OCI-M2 (cell line): ENCODE results near the gene PPARGC1A.

Experiments used
- DNase-seq: peaks from one replicate; lab custom pipeline; 2025; ENCODE audit not compliant: unreplicated experiment; lab: John Stamatoyannopoulos, UW

Gene PPARGC1A

DNA sequence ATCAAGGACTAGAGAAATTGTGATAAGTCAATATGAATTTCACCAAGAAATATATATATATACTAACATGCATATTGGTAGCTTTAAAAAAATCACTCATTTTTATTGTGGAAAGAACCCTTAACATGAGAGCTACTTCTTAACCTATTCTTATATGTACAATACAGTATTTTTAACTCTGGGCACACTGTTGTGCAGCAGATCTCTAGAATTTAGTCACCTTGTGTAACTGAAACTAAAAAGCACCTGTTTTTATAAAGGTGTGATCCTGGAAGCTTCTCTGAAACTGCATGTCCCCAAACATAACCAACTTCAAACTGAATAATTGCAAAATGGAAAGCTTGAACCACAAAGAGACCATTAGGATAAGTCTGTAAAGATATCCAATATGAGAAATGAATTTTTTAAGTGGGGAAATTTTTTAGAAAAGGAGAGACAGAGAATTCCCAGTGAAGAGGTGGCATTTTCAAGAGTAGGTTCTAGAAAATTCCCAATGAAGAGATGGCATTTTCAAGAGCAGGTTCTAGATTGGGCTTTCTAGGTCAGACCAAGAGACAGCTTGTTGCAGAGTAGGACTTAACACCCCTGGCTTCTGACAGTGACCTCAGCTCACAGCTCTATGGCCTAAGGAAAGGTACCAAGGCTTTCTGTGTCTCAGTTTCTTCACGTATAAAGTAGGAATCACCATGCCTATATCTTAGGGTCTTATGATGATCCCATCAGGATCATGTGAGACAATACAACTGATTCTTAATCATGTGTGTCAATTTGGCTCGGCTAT lies 22.0 kb upstream of the PPARGC1A start:
- DNase-seq = no peak

GRCh38 chr4:23909671-23910070 lies 19.8 kb upstream of the PPARGC1A start:
- no peak for DNase-seq

GRCh38 chr4:23906839-23907238 lies 17.0 kb upstream of the PPARGC1A start:
- DNase-seq = no peak

DNA sequence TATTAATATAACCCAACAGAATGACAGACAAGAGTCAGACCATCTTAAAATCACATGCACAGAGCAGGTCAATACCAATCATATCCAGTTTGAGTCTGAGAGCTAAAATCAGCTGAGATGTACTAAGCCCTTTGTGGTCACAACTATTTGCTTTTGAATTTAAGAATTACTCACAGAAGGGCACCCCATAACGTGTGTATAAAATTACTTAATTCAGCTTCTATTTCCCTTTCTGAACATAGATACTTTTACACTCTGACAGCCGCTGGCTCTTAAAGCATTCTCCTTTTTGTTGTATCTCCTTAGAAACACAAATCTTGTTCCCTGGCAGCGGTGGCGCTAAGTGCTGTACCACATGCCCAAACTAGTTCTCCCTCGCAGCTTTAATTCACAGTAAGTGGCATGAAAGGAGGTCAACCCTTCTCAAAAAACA lies 14.8 kb upstream of the PPARGC1A start:
- no peak for DNase-seq

GRCh38 chr4:23903859-23904438 lies 14.1 kb upstream of the PPARGC1A start:
- DNase-seq = no peak

DNA sequence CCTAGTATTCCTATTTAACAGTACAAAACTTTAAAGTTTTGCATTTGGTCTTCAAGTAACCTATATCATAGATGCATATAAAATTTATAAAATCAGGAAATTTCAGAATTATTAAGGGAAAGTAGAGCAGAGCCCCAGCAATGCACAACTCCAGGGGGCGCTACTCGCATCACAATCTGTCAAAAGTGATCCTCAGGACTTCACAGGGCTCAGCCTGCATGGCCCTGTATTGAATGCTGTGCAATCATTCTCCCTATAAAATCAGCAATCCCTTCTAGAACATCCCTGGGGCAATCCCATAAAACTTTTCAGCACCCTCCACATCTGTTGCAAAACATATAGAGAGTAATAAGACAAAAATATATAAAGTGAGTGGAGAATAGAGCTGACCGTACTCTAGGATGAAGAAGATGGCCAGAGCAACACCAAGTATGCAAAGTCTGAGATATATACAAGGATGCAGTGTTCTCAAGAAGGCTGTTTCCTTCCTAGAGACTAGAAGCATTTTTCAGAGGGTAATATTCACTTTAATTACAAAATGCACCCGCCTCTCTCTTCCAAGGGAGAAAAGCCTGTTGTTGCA lies 12.5 kb upstream of the PPARGC1A start:
- no peak for DNase-seq

DNA sequence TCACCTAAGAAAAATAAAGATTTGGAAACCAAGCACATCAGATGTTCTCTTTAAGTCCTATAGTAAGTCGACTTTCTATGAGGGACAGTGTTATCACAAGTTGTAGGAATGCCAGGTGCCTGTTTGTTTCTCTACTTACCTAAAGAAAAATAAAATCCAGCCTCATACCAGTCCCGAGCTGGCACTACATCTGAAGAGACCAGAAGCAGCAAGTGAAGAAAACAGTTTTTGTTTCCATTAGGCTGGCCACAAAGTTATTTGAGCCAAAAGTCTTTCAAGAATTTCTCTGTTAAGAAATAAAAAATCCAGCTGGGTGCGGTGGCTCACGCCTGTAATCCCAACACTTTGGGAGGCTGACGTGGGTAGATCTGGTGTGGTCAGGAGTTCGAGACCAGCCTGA lies 10.8 kb upstream of the PPARGC1A start:
- DNase-seq = no peak

GRCh38 chr4:23899565-23899964 lies 9.7 kb upstream of the PPARGC1A start:
- DNase-seq = no peak

DNA sequence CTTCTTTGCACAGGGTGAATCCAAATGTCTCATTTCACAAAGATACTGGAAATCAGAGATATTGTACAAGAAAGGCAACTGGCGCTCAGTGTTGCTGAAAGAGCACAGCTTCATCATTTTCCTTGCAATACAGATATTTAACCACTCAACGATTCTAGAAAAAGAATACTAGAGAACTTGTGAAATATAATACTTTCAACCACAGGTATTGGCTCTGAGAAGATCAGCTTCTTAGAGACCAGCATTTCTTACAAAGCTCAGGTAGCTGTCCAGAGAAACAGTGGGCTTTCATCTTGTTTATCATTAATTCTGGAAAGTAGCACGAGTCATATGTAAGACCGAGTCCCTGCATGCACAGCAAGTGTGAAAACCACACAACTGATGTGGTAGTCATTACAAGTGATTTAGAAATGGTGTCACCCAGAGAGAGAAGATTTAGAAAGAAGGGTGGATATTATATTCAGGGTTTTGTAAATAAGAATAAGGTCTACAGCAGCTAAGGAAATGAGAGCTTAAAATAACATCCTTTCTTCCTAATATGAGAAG lies 7.8 kb upstream of the PPARGC1A start:
- no peak for DNase-seq

DNA sequence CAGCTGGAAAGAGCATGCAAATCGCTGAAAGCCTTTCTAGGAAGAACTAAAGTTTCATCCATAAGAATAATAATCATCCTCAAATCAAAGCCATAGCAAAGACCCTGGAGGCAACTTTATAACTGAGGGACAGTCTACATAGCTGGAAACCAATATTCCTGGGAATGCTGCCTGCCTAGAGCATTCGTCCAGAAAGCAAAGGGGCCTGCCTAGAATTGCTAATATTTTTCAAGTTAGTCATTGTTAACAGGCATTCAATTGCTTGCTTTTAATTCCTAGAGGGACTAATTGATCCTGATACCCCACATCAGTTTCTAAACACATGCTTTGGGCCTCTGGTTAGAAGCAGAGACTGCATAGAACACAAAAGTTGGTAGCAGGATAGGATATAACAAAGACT lies 4.2 kb upstream of the PPARGC1A start:
- DNase-seq = no peak

- no peak for DNase-seq
Observed at GRCh38 chr4:23891064-23891421, 1.2 kb upstream of the PPARGC1A start.

DNA sequence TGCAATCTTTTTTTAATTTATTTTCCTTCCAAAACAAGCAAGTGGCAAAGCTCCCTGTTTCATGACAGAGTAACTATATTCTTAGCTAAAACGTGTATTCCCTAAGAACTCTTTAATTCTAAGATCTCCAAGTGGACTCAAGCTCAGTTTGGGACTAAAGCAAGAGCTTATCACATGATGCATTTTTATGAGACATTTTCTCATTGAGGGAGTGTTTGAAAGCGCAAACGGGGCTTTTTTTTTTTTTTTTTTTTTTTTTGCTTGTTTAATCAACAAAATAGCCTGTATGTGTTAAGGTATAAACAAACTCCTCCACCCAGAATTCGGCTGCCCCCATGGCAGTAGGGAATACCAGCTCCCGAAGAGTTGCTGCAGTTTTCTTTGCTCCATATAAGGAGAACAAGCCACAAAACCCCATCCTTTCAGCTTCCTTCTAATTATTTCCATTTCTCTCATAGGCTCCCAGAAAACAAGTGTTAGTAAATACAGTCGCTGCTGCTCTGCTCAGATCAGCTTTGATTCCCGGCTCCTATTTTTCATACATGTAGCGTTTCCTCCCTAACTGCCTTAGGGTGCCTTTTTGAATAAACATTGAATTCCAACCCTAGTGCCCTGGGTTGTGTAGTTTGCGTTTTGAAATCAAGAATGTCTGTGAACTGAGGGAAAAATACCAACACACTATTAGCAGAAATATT lies 669 bp upstream of the PPARGC1A start:
- no peak for DNase-seq

- no peak for DNase-seq
Observed at GRCh38 chr4:23889391-23889790, 456 bp downstream of the PPARGC1A start.

GRCh38 chr4:23888421-23889319 lies 1.2 kb downstream of the PPARGC1A start:
- no peak for DNase-seq

DNA sequence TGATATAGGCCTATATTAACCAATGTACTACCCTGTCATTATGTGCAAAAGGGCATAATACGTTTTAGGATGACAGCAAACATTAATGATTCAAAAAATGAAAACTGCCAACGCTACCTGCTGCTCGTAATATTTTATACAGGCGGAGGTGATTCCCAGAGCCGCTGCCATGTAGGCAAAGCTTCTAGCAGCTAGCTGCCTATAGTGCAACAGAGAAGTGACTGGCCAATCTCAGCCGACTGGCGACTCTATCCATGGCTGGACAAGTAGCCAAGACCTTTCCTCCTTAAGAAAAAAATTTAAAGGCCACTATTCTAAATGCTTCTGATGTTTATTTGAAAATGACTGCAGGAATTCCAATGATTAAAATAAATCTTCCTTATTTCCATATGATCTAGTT lies 1.9 kb downstream of the PPARGC1A start:
- no peak for DNase-seq

DNA sequence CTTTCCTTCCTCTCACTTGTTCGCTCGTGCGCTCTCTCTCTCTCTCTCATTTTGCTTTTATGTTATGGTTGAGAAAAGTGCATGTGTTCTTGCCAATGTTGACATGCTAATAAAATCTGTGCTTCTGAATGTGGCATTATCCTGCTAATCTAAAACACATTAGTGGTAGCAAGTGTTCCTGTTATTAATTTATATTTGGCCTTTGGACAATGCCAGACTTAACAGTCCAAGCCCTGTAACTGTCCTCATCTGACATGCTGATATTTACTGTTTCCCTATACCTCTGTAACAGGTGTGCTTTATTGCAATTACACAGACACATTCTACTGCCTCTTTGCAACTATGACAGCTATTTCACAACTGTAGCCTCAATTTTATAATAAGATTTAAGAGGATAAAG lies 2.7 kb downstream of the PPARGC1A start:
- DNase-seq = no peak

GRCh38 chr4:23885943-23886590 lies 3.8 kb downstream of the PPARGC1A start:
- DNase-seq = no peak

GRCh38 chr4:23884741-23885140 lies 5.1 kb downstream of the PPARGC1A start:
- DNase-seq = no peak

DNA sequence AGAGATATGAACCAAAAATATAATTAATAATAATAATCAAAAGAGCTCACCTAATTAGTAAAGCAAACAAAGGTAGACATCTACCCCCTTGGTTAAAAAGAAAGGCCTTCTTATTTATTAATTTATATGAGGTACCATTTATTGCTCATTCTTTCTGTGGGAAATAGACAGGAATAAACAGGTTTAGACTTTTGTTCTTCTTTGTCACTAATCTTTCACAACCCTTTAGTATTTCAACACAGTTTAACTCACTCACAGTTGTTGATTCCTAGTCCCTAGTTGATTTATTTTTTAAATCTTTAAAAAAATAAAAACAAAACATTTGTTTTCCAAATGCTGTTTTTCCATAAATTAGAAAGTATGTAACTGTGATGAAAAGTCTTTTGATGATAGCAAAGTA lies 5.6 kb downstream of the PPARGC1A start:
- no peak for DNase-seq

DNA sequence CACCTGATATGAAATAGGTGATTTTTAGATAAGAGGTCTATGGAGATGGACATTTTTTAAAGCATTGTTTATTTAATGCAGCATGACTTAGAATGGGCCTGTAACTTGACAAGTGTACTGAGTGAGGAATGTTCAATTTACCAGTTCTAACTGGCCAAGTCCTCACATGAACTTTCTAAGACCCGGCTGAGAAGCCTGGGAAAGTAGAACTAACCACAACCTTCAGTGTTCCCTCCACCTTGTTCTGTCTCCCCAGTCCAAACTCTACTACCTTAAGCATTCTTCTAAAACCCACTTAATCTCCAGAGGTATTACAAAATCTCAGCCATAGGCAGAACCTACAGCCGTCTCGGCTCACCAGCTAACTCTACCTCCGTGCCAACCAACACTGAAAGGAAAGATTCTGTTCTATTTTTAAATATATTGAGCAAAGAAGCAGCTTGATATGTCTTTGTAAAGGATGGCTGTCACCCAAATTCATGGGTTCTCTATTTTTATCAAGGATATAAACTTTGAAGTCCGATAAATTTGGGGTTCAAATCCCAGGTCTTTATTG lies 6.8 kb downstream of the PPARGC1A start:
- no peak for DNase-seq
